Gastrocnemius medialis (tissue), 4 donors: ENCODE results near the gene SPO11.

Source experiments
- POLR2A ChIP-seq, 2 donors: fragments of 450-650 bp; IDR thresholded peaks; one replicate each; pipeline ENCODE4 v1.6.1; 2017; ENCODE audit warnings: antibody characterized with exemption in 2 of 2, mild to moderate bottlenecking in 2 of 2, moderate library complexity in 2 of 2
- TF ChIP-seq, protein P1 (sequence below), 5 experiments: fragments of 450-650 bp in 3 of 5; fragments of 200-600 bp in 2 of 5; sonication (generic) in 2 of 5; IDR thresholded peaks in 4 of 5; conservative IDR thresholded peaks in 1 of 5; 1 replicate in 4 of 5; 2 replicates in 1 of 5; pipeline ENCODE4 v1.5.1; 2016 to 2019; ENCODE audit warnings: antibody characterized with exemption in 5 of 5, mild to moderate bottlenecking in 3 of 5, moderate library complexity in 3 of 5

DNA sequence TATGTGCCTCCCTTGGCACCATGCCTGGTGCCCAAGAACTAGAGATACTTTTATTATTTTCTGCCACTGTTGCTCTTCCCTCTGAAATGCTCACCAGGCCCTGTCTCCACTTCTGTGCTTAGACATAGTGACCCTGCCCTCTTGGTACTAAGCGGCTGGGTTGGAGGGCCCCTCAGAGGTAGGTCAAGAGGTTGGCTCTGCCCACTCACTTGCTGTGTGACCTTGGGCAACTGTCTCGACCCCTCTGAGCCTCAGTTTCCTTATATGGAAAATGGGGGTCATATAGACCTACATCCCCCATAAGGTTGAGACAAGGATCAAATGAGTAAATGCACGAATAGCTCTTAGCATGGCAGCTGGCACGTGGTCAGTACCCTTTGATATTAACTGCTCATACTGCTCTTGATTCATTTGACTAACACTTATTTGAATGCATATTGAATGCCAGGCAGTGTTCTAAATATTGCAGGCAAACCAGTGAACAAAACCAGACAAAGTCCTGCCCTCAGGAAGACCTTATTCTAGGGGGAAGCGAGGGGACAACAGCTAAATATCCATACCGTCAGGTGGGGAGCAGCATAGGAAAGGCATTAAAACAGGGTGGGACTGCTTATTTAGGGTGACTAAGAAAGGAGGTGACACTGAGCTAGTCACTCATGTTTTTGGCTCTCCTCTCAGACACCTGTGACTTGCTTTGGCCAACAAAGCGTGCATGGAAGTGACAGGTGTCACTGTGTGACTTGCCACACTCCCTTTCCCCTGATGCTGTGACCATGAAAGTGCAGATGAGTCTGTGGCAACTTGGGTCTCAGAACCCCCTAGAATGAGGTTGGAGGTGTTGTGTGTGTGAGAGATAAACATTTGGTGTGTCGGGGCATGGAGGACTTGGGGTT is 14.3 kb upstream of the SPO11 start:
- TF ChIP-seq, protein P1, sequence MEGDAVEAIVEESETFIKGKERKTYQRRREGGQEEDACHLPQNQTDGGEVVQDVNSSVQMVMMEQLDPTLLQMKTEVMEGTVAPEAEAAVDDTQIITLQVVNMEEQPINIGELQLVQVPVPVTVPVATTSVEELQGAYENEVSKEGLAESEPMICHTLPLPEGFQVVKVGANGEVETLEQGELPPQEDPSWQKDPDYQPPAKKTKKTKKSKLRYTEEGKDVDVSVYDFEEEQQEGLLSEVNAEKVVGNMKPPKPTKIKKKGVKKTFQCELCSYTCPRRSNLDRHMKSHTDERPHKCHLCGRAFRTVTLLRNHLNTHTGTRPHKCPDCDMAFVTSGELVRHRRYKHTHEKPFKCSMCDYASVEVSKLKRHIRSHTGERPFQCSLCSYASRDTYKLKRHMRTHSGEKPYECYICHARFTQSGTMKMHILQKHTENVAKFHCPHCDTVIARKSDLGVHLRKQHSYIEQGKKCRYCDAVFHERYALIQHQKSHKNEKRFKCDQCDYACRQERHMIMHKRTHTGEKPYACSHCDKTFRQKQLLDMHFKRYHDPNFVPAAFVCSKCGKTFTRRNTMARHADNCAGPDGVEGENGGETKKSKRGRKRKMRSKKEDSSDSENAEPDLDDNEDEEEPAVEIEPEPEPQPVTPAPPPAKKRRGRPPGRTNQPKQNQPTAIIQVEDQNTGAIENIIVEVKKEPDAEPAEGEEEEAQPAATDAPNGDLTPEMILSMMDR (IDR thresholded peaks at IDR 0.05 in 4 of 5, conservative IDR thresholded peaks at IDR 0.05 in 1 of 5), result no peak
- TF ChIP-seq POLR2A (IDR thresholded peaks at IDR 0.05), result no peak
